ENCODE measurements around the gene FERMT3.

GRCh38 chr11:64253481-64253880, 47.0 kb downstream of the FERMT3 start:
- TF ChIP-seq POLR2AphosphoS5 (IDR thresholded peaks at IDR 0.05; ENCODE audit: insufficient read depth in 1 of 2, low read depth in 1 of 2) (no peak), CTCF (IDR thresholded peaks at IDR 0.05) (no peak), POLR2A (IDR thresholded peaks at IDR 0.05) (no peak)
